H9 (cell line): ENCODE data around the gene HOXC11. TPM values are rescaled to one million over a fixed set of nuclear protein-coding genes. Genes with fewer than 3 reads are reported as not detected.

Experiments used
- DNase-seq: peaks from one replicate; pipeline ENCODE4 v3.0.0-alpha.2; 2017
- H2AFZ ChIP-seq: one replicate; pipeline ENCODE4 v1.6.1; 2013; ENCODE audit warnings: mild to moderate bottlenecking, low read length, control low read depth, moderate library complexity
- H2AK5ac ChIP-seq: 2 replicates; pipeline ENCODE4 v1.6.1; 2013; ENCODE audit warnings: low read length, control low read depth, mixed read lengths; ENCODE audit not compliant: insufficient read length
- H2BK120ac ChIP-seq: one replicate; pipeline ENCODE4 v1.6.1; 2013; ENCODE audit warnings: low read depth, mild to moderate bottlenecking, low read length, control low read depth, inconsistent platforms; ENCODE audit not compliant: poor library complexity, severe bottlenecking
- H2BK12ac ChIP-seq: 2 replicates; pipeline ENCODE4 v1.6.1; 2013; ENCODE audit warnings: low read length, control low read depth, mixed read lengths, low read depth; ENCODE audit not compliant: insufficient read length
- H2BK15ac ChIP-seq: 2 replicates; pipeline ENCODE4 v1.6.1; 2013; ENCODE audit warnings: low read depth, low read length, control low read depth
- H2BK20ac ChIP-seq: one replicate; pipeline ENCODE4 v1.6.1; 2013; ENCODE audit warnings: low read depth, mild to moderate bottlenecking, low read length, control low read depth, inconsistent platforms; ENCODE audit not compliant: poor library complexity, severe bottlenecking
- H2BK5ac ChIP-seq: 2 replicates; pipeline ENCODE4 v1.6.1; 2013; ENCODE audit warnings: low read length, control low read depth, mixed read lengths; ENCODE audit not compliant: insufficient read length
- H3K14ac ChIP-seq: 2 replicates; pipeline ENCODE4 v1.6.1; 2013; ENCODE audit warnings: low read length, control low read depth; ENCODE audit not compliant: insufficient read depth
- H3K18ac ChIP-seq: 2 replicates; pipeline ENCODE4 v1.6.1; 2013; ENCODE audit warnings: low read depth, mild to moderate bottlenecking, mixed read lengths, low read length, control low read depth; ENCODE audit not compliant: insufficient read length
- H3K23ac ChIP-seq: 2 replicates; pipeline ENCODE4 v1.6.1; 2013; ENCODE audit warnings: low read length, control low read depth, mixed read lengths, low read depth; ENCODE audit not compliant: insufficient read length
- H3K23me2 ChIP-seq: 2 replicates; pipeline ENCODE4 v1.6.1; 2013; ENCODE audit warnings: low read depth, mild to moderate bottlenecking, mixed read lengths, low read length, control low read depth; ENCODE audit not compliant: insufficient read length, poor library complexity, severe bottlenecking
- H3K27ac ChIP-seq: 2 replicates; pipeline ENCODE4 v1.5.1; 2013; ENCODE audit warnings: low read length, control low read depth, mixed read lengths, low read depth; ENCODE audit not compliant: insufficient read length
- H3K27me3 ChIP-seq: 2 replicates; pipeline ENCODE4 v1.6.1; 2013; ENCODE audit warnings: low read length, control low read depth, inconsistent platforms; ENCODE audit not compliant: insufficient read depth
- H3K4ac ChIP-seq: 2 replicates; pipeline ENCODE4 v1.6.1; 2013; ENCODE audit warnings: low read depth, mild to moderate bottlenecking, control low read depth, inconsistent platforms, low read length, moderate library complexity
- H3K4me1 ChIP-seq: 2 replicates; pipeline ENCODE4 v1.6.1; 2013; ENCODE audit warnings: low read length, control low read depth, inconsistent platforms; ENCODE audit not compliant: insufficient read depth
- H3K4me2 ChIP-seq: 2 replicates; pipeline ENCODE4 v1.6.1; 2013; ENCODE audit warnings: low read length, control low read depth, mixed read lengths; ENCODE audit not compliant: insufficient read length, insufficient read depth
- H3K56ac ChIP-seq: 2 replicates; pipeline ENCODE4 v1.6.1; 2013; ENCODE audit warnings: low read depth, mild to moderate bottlenecking, mixed read lengths, low read length, control low read depth; ENCODE audit not compliant: insufficient read length
- H3K79me1 ChIP-seq: 2 replicates; pipeline ENCODE4 v1.6.1; 2013; ENCODE audit warnings: low read depth, mild to moderate bottlenecking, moderate library complexity, low read length, control low read depth, inconsistent platforms; ENCODE audit not compliant: insufficient read depth, poor library complexity, severe bottlenecking
- H3K79me2 ChIP-seq: 2 replicates; pipeline ENCODE4 v1.6.1; 2013; ENCODE audit warnings: low read length, control low read depth, inconsistent platforms; ENCODE audit not compliant: insufficient read depth
- H3K9ac ChIP-seq: 2 replicates; pipeline ENCODE4 v1.6.1; 2013; ENCODE audit warnings: low read length, control low read depth, mixed read lengths; ENCODE audit not compliant: insufficient read length; ENCODE audit errors: extremely low read depth
- H3K9me3 ChIP-seq: one replicate; pipeline ENCODE4 v1.6.1; 2013; ENCODE audit warnings: low read depth, low read length, inconsistent platforms; ENCODE audit not compliant: control insufficient read depth
- H3T11ph ChIP-seq: one replicate; pipeline ENCODE4 v1.6.1; 2013; ENCODE audit warnings: mild to moderate bottlenecking, low read length, control low read depth, inconsistent platforms
- H4K20me1 ChIP-seq: one replicate; pipeline ENCODE4 v1.6.1; 2013; ENCODE audit not compliant: control insufficient read depth, insufficient read length, insufficient read depth
- H4K5ac ChIP-seq: 2 replicates; pipeline ENCODE4 v1.6.1; 2013; ENCODE audit warnings: low read depth, mild to moderate bottlenecking, mixed read lengths, low read length, control low read depth; ENCODE audit not compliant: insufficient read length
- H4K8ac ChIP-seq: replicated peaks from 2 replicates; pipeline ENCODE4 v1.6.1; 2013; ENCODE audit warnings: low read length, control low read depth, mixed read lengths, low read depth; ENCODE audit not compliant: insufficient read length
- H4K91ac ChIP-seq: 2 replicates; pipeline ENCODE4 v1.6.1; 2013; ENCODE audit warnings: low read depth, mild to moderate bottlenecking, moderate library complexity, mixed read lengths, low read length, control low read depth; ENCODE audit not compliant: insufficient read length
- H3K27ac Mint-ChIP-seq, 3 experiments: 2 replicates in 2 of 3; 3 replicates in 1 of 3; pipeline ENCODE4 v1.8.0; 2020 to 2021; ENCODE audit warnings: mixed read lengths in 3 of 3, mild to moderate bottlenecking in 1 of 3, moderate library complexity in 1 of 3
- H3K27me3 Mint-ChIP-seq: 2 replicates; pipeline ENCODE4 v1.8.0; 2021; ENCODE audit warnings: low read depth, mild to moderate bottlenecking, moderate library complexity, mixed read lengths
- H3K36me3 Mint-ChIP-seq, 3 experiments: 2 replicates in 2 of 3; 3 replicates in 1 of 3; pipeline ENCODE4 v1.8.0; 2020 to 2021; ENCODE audit warnings: low read depth in 3 of 3, mixed read lengths in 3 of 3; ENCODE audit not compliant: insufficient read depth in 1 of 3
- H3K4me1 Mint-ChIP-seq, 2 experiments: 2 replicates each; pipeline ENCODE4 v1.8.0; 2020; ENCODE audit warnings: mixed read lengths in 2 of 2
- H3K4me3 Mint-ChIP-seq, 2 experiments: 2 replicates in 1 of 2; 3 replicates in 1 of 2; pipeline ENCODE4 v1.8.0; 2020 to 2021; ENCODE audit warnings: mild to moderate bottlenecking in 2 of 2, mixed read lengths in 2 of 2, moderate library complexity in 1 of 2
- H3K9me3 Mint-ChIP-seq, 2 experiments: 2 replicates in 1 of 2; 3 replicates in 1 of 2; pipeline ENCODE4 v1.8.0; 2020; ENCODE audit warnings: mild to moderate bottlenecking in 2 of 2, mixed read lengths in 2 of 2, moderate library complexity in 1 of 2
- CTCF ChIP-seq: fragments of 200-600 bp; sonication (generic); conservative IDR thresholded peaks from 3 replicates; pipeline ENCODE4 v1.8.0; 2021; ENCODE audit warnings: antibody characterized with exemption, mild to moderate bottlenecking
- WGBS: extraction: QIAGEN DNeasy Blood & Tissue Kit; methylation state at CpG from one replicate; pipeline ENCODE4 v1.1.7; 2013; ENCODE audit warnings: missing lambda C conversion rate, low lambda C conversion rate, mixed read lengths; ENCODE audit not compliant: insufficient read length; ENCODE audit errors: extremely low coverage; 5-methylcytosine and 5-hydroxymethylcytosine counted together
- total RNA-seq: library from RNA; stranded (reverse); gene quantifications from 2 replicates; pipeline ENCODE4 v1.2.1, GENCODE V29; 2021

Gene HOXC11
- total RNA-seq, 1 experiment from 2014 or later, result not detected

DNA sequence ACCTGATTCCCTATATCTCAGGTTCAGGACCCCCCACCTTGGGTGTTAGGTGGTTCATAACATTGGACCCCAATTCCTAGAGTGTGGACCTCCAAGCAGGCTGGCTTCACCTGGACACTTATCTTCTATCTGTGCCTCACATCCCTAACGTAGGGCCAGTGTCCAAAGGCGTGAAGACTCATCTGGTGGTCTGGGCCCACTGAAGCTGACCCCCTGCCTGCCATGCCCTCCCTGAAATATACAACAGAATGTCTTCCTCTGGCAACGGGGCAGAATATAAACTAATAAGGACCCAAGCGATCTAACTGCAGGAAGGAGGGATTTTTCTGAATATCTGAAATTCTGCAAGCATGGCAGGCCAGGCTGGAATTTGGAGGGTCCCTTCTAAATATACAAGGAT lies 28.7 kb upstream of the HOXC11 start:
- no peaks in the 10 kb centered on the region for H3K23me2 ChIP-seq
- no peaks in the 10 kb centered on the region for H3K9me3 ChIP-seq
- H4K20me1 ChIP-seq, result no peaks in the 10 kb centered on the region
- H2BK15ac ChIP-seq, result no peak overlapping the region
- no peak overlapping the region for H2BK12ac ChIP-seq
- no CpG with 5 or more reads among the region's 4 CpGs for WGBS
- H3T11ph ChIP-seq, result no peak overlapping the region
- no peak for TF ChIP-seq CTCF
- Mint-ChIP-seq H3K4me3 (no peak overlapping the region), H3K27me3 (peaks cover 99% of the 10 kb centered on the region), H3K27ac (no peak overlapping the region), H3K36me3 (no peaks in the 10 kb centered on the region), H3K4me1 (peaks cover 0 to 11% of the 10 kb centered on the region in 2 experiments; a peak in 3 of 4 replicates), H3K9me3 (peaks cover 0 to 5% of the 10 kb centered on the region in 2 experiments; a peak in 3 of 5 replicates)
- H2BK20ac ChIP-seq, result no peak overlapping the region
- no peak overlapping the region for H2AK5ac ChIP-seq
- H2BK120ac ChIP-seq, result no peak overlapping the region
- no peak overlapping the region for H3K14ac ChIP-seq
- H3K27me3 ChIP-seq, result peaks cover 97% of the 10 kb centered on the region
- no peak overlapping the region for H3K4me2 ChIP-seq
- no peak overlapping the region for H2BK5ac ChIP-seq
- H3K56ac ChIP-seq, result no peak overlapping the region
- no peak overlapping the region for H3K23ac ChIP-seq
- no peaks in the 10 kb centered on the region for H3K79me2 ChIP-seq
- H3K4ac ChIP-seq, result no peak overlapping the region
- H3K79me1 ChIP-seq, result no peaks in the 10 kb centered on the region
- H4K91ac ChIP-seq, result no peak overlapping the region
- no peak overlapping the region for H2AFZ ChIP-seq
- H4K8ac ChIP-seq, result no peak overlapping the region
- H3K18ac ChIP-seq, result no peak overlapping the region
- H3K4me1 ChIP-seq, result no peaks in the 10 kb centered on the region
- no peak overlapping the region for H3K9ac ChIP-seq
- no peak for DNase-seq
- H4K5ac ChIP-seq, result no peak overlapping the region
- no peak overlapping the region for H3K27ac ChIP-seq
